SJSA1 (cell line): ENCODE results near the gene EVL. TPM values are rescaled to one million over a fixed set of nuclear protein-coding genes. Genes with fewer than 3 reads are reported as not detected.

Source experiments
- DNase-seq, 2 experiments: peaks; one replicate each; pipeline ENCODE4 v3.0.0-alpha.2; 2015 to 2020; ENCODE audit warnings: low spot score in 2 of 2, low read depth in 1 of 2
- H3K27ac ChIP-seq: fragments of 250-450 bp; sonication (Bioruptor Pico); 2 replicates; pipeline ENCODE4 v1.5.1; 2020; ENCODE audit warnings: mild to moderate bottlenecking, moderate library complexity
- H3K27me3 ChIP-seq: fragments of 250-450 bp; sonication (Bioruptor Pico); replicated peaks from 2 replicates; pipeline ENCODE4 v1.5.1; 2020; ENCODE audit warnings: mild to moderate bottlenecking, moderate library complexity
- H3K36me3 ChIP-seq: fragments of 250-450 bp; sonication (Bioruptor Pico); 2 replicates; pipeline ENCODE4 v1.5.1; 2020; ENCODE audit warnings: mild to moderate bottlenecking
- H3K4me1 ChIP-seq: fragments of 250-450 bp; sonication (Bioruptor Pico); replicated peaks from 2 replicates; pipeline ENCODE4 v1.6.1; 2021; ENCODE audit warnings: mild to moderate bottlenecking
- H3K4me3 ChIP-seq: fragments of 250-450 bp; sonication (Bioruptor Pico); 2 replicates; pipeline ENCODE4 v1.5.1; 2020; ENCODE audit warnings: mild to moderate bottlenecking
- H3K9me3 ChIP-seq: fragments of 250-450 bp; sonication (Bioruptor Pico); replicated peaks from 2 replicates; pipeline ENCODE4 v1.5.1; 2020; ENCODE audit warnings: mild to moderate bottlenecking
- total RNA-seq: library from RNA; depleted of rRNA; stranded (reverse); fragments of >200 nt; shearing (Covaris generic); gene quantifications from 2 replicates; pipeline ENCODE4 v1.2.3, GENCODE V29; 2014

EVL gene
- total RNA-seq, 1 experiment from 2014 or later: 10.8 TPM

DNA sequence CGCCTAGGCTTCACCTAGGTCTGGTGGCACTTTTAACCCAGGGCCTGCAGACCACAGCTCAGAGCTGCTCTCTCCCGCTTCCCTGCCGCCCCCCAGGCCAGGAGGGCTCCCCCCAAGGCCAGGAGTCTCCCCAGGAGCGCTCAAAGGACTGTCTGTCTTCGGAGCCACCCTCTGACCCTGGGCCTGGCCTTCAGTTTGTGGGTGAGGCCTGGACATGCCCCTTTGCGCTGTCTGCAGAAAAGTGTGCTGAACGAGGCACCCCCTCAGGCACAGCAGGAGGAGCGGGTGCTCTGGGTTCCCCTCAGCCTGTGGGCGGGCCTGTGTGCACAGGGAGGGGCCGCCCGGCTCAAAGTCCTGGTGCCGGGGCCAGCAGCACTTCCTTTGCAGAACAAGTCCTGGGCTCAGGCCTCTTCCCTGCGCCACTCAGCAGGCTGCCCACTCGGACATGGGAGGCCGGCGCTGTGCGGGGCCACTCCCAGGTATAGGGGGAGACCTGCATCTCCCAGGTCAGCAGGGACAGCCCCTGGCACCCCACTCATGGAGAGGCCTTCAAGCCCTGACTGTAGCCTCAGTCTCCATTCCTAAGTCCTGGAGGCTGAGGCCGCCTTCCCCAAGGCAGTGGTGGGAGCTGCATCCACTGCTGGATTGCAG, 79.9 kb downstream of the EVL start:
- H3K4me1 ChIP-seq: no peaks in the 10 kb centered on the region

DNA sequence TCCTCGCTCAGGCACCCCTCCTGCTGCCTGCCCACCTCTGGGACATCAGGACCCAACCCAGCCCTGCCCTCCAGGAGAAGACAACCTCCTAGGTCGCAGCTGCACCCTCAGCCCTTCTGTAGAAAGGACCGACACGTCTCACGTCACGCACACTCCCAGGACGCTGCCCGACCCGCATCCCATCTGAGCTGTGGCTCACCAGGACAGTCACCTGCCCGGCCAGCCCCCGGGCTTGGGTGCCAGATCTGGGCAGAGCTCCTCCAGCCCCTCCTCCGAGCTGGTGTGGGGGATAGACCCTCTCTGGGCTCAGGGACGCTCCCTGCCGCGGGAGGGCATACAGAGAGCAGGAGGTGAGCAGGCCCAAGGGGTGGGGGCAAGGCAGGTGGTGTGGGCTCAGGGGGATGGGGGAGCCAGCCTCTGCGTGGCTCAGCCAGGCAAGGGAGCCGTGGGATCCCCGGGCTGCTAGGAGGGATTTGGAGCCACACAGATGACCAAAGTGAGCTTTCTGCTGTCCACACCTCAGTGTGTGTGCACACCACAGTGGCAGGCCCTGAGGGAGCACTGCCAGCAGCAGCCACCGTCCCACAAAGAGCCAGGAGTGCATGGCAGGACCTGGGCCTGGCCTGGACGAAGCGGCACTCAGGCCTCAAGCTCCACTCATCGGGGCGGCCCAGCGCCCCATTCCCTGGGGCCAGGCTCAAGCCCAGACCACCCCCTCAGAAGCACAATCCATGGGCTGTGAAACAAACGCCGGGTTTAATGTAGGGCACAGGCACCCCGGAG, 80.7 kb downstream of the EVL start:
- Histone ChIP-seq H3K27me3 (no peaks in the 10 kb centered on the region), H3K9me3 (no peaks in the 10 kb centered on the region), H3K36me3 (no peaks in the 10 kb centered on the region), H3K4me3 (no peak overlapping the region), H3K27ac (no peak overlapping the region), H3K4me1 (no peaks in the 10 kb centered on the region)
- DNase-seq: no peak

More for the DNA sequence above, 79.9 kb downstream of the EVL start:
- H3K27me3 ChIP-seq: no peaks in the 10 kb centered on the region
- DNase-seq: no peak
- H3K9me3 ChIP-seq: no peaks in the 10 kb centered on the region
- H3K27ac ChIP-seq: no peak overlapping the region
- no peak overlapping the region for H3K4me3 ChIP-seq
- H3K36me3 ChIP-seq: no peaks in the 10 kb centered on the region

DNA sequence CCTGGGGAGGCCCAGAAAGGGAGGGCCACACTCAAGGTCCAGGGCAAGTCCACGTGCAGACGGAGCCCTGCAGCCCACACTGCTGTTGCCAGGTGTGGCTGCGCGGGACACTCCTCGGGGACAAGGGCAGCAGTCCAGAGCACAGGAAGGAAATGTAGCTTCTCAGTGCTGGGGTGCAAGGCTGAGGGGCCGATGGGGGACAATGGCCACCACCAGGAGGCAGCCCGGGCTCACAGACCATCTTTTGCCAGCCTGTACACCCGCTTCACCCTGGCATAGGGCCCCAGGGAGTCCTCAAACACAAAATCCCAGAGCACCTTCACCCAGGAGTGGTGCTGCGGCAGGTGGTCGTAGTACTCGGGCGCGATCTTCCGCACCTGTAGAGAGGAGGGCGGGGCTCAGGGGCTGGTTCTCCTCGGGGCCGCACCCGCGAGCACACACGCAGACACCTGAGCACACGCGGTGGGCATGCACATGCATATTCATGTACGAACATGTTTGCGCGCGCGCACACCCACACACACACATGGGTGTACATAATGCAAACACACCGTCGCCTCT, 81.4 kb downstream of the EVL start:
- H3K27ac ChIP-seq: no peak overlapping the region
- no peaks in the 10 kb centered on the region for H3K27me3 ChIP-seq
- H3K4me1 ChIP-seq: no peaks in the 10 kb centered on the region
- no peaks in the 10 kb centered on the region for H3K9me3 ChIP-seq
- no peaks in the 10 kb centered on the region for H3K36me3 ChIP-seq
- DNase-seq: no peak
- no peak overlapping the region for H3K4me3 ChIP-seq

DNA sequence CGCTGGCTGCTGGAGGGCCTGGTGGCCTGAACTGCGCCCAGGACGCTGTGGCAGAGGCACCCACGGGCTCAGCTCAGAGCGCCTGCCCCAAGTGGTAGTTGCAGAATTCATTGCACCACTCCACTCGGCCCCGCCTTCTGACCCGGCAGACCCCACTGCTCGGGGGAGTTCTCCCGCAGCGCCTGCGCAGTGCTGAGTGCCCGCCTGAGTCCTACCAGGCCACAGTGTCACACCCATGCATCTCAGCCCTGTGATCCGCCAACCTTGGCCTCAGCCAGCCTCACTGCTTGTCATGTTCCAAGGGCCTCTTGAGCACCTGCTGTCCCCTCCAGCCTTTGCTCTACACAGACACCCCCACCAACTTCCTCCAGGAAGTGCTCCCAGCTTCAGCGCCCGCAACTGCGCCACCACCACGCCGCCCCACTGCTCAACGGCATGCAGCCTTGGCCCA, 82.0 kb downstream of the EVL start:
- Histone ChIP-seq H3K9me3 (no peaks in the 10 kb centered on the region), H3K36me3 (no peaks in the 10 kb centered on the region), H3K27ac (no peak overlapping the region), H3K4me3 (no peak overlapping the region), H3K27me3 (no peaks in the 10 kb centered on the region), H3K4me1 (no peaks in the 10 kb centered on the region)
- DNase-seq: no peak

DNA sequence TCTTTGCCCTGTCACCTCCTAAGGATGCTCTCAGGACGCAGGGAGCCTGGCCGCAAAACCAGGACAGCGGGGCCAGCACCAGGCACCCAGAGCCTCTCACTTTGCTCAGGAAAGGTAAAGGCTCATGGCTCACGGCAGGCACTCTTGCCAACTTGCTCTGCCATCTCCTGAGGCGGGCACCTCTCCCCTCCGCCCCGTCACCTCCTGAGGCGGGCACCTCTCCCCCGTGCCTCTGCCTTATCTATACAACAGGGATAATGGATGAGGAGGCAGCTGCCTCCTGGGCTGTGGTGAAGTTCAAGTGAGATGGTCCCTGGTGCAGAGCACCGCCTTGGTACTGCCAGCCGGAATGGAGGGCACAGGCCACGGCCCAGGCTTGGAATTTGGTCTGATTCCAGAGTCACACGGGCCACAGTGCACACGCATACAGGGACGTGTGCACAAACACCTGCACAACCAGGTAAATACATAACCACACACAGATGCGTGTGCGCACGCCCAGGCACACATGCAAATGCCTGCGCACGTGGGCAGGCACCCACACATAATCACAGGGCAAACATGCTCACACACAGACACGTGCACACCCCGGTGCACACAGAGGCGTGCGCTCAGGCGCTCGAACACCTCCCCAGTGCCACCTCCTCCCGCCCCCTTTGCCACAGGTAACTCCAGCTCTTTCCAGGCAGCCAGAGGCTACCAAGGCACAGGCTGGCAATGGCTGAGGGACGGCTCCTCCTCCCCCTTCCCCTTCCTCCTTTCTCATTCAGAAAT, 82.7 kb downstream of the EVL start:
- Histone ChIP-seq H3K27me3 (no peaks in the 10 kb centered on the region), H3K4me1 (no peaks in the 10 kb centered on the region)
- DNase-seq: no peak

DNA sequence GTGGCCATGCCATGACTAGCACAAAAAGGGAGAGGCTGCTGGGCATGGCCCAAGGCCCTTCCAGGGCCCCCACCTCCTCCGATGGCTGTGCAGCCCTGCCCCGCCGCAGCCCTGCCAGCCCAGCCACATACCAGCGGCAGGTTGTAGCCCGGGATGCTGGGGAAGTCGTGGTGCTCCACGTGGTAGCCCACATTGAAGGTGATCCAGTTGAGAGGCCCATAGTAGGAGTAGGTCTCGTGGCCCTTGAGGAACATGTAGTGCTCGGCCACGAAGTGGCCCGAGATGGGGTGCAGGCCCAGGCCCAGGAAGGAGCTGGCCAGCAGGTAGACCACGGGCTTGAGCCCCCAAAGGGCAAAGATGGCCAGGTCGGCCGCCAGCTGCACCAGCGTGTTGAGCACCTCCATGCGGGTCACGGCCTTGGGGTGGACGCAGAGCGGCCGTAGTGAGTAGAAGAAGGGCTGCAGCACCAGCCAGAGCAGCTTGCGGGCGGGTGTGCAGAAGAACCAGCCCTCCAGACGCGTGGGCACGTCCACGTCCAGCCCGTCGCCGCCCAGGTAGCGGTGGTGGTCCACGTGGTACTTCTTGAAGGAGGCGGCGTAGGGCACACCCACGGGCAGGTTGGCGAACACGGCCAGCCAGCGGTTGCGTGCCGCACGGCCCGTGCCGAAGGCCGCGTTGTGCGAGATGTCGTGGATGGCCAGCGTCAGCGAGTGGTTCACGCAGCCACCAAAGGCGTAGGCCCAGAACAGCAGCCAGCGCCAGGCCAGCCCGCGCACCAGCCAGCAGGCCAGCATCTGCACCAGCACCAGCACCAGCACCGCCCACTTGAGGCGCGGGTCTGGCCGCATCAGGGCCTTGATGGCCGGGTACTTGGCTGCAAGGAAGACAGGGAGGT, 83.9 kb downstream of the EVL start:
- H3K4me3 ChIP-seq: no peak overlapping the region
- H3K4me1 ChIP-seq: no peaks in the 10 kb centered on the region
- no peaks in the 10 kb centered on the region for H3K9me3 ChIP-seq
- DNase-seq: no peak
- H3K36me3 ChIP-seq: no peaks in the 10 kb centered on the region
- H3K27me3 ChIP-seq: no peaks in the 10 kb centered on the region
- H3K27ac ChIP-seq: no peak overlapping the region

More for the DNA sequence above, 82.7 kb downstream of the EVL start:
- no peaks in the 10 kb centered on the region for H3K36me3 ChIP-seq
- H3K9me3 ChIP-seq: no peaks in the 10 kb centered on the region
- H3K27ac ChIP-seq: no peak overlapping the region
- no peak overlapping the region for H3K4me3 ChIP-seq

DNA sequence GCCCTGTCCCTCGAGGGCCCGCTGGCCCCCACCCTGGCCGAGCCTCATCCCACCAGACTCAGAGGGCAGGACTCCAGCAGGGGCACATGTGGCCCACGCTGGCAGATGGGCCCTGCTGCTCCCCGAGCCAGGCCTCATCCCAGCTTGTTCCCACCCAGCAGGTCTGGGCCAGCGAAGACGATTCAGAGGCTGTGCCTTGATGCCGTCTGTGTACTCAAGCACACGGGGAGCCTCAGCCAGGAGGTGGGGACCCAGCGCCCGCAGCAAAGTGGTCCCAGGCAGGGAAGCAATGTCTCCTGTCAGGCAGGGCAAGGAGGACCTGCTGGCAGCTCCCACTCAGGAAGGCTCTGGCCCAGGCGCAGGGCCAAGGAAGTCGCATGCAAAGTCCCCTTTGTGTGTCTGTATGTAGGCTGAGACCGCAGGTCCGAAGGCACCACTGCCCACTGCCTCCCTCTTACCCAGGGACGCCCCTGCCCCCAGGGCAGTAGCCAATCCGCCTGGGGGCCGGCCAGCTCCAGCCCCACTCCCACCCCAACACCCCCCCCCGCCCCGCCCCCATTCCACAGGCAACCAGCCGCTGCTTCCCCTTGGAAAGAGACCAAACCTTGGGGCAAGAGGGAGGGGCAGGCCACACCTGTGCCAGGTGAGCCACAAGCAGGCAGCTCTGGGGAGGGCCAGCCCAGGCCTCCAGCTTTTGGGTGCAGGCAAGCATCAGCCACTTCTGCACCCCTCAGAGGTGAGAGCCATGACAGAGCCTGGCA, 84.8 kb downstream of the EVL start:
- Histone ChIP-seq H3K4me3 (no peak overlapping the region), H3K36me3 (no peaks in the 10 kb centered on the region), H3K4me1 (no peaks in the 10 kb centered on the region), H3K27me3 (no peaks in the 10 kb centered on the region), H3K27ac (no peak overlapping the region), H3K9me3 (peaks cover 5% of the 10 kb centered on the region; the same call in 1 of the 2 replicates)
- no peak for DNase-seq

DNA sequence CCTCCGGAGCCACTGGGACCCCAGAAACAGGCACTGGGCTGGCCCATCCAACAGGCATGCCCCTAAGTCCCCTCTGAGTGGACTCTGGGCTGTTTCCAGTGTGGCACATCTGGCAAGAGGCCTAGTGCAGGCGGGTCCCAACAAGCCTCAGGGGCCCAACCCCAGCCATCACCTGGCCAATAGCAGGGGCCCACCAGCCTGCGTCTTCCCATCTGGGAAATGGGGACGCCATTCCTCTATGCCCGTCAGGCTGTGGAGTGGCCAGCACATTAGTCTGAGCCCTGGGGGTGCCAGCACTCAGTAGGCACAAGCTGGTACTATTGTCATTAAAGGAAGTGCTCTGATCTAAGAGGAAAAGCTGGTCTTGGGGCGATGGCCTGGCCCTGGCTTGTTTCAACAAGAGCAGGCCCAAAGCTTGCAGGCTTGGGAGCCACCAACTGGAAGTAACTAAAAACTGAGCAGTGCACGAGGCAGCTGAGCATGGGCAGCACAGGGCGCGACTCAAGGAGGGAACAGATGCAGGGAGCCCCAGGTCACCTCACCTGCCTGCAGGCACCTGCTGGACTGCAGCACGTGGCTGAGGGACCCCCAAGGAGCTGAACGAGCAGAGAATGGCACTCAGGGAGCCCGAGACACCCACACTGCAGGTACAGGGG, 85.8 kb downstream of the EVL start:
- Histone ChIP-seq H3K4me3 (no peak overlapping the region), H3K27me3 (no peaks in the 10 kb centered on the region), H3K9me3 (peaks cover 5% of the 10 kb centered on the region; the same call in 1 of the 2 replicates), H3K36me3 (no peaks in the 10 kb centered on the region), H3K4me1 (no peaks in the 10 kb centered on the region), H3K27ac (no peak overlapping the region)
- DNase-seq: no peak

DNA sequence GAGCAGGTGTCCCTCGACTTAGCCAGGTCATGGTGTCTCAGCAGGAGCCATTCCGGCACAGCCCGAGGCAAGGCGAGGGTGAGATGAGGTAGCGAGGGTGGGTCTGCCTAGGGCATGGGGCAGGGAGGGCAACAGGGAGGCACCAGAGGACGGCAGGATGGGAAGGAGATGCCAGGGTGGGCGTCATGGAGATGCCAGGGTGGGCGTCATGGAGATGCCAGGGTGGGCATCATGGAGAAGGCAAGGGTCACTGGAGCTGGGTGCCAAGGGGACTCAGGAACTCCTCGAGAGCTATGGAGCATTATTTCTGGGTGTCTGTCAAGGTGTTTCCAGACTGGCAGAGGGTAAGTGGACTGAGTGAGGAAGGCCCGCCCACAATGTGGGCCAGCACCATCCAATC, 86.9 kb downstream of the EVL start:
- Histone ChIP-seq H3K36me3 (no peaks in the 10 kb centered on the region), H3K4me1 (no peaks in the 10 kb centered on the region), H3K27ac (no peak overlapping the region), H3K4me3 (no peak overlapping the region), H3K9me3 (peaks cover 5% of the 10 kb centered on the region; the same call in 1 of the 2 replicates), H3K27me3 (no peaks in the 10 kb centered on the region)
- no peak for DNase-seq

DNA sequence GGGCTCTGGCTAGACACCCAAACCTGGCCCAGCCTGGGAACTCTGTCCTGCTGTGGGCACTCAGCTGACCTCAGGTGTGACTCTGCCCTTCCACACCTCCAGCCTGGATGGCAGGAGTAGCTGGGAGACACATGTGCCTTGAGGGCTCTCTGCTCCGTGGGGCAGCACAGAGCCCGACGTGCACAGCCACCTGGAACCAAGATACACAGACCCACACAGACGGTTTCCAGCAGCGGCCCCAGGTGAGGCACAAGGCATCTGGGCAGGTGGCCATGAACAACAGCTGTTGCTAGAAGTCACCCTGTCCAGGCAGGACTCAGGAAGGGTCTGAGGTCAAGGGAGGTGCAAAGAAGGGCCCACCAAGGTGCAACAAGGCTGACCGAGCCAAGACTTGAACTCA, 88.3 kb downstream of the EVL start:
- DNase-seq: no peak
- H3K27me3 ChIP-seq: peaks cover 4% of the 10 kb centered on the region; the same call in 1 of the 2 replicates

DNA sequence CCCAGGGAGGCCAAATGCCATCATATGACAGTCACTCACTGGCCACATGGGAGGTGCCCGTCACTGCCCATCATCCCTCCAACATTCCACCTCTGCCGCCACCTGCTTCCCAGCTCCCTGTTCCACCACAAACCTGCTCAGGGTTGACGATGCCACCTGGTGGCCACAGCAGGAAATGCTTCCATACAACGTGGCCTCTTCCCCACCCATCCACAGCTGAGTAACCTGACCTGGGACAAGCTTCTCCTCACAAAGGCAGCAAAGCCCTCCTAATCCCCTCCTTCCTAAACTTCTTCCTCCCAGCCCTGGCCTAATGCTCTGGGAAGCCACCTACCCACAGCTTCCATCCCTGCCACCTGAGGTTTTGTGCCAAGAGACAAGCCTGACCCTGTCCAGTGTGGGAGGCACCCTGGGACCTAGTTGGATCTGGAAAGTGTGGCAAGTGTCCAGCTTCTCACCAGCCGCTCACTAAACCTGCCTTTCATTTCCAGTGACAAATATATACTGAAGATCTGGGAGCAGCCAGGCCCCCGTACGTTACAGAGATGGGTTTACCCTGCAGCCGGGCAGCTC, 89.9 kb downstream of the EVL start:
- no peak for DNase-seq
- H3K36me3 ChIP-seq: no peaks in the 10 kb centered on the region
- H3K4me1 ChIP-seq: peaks cover 4% of the 10 kb centered on the region; the same call in 1 of the 2 replicates
- H3K9me3 ChIP-seq: peaks cover 5% of the 10 kb centered on the region; the same call in 1 of the 2 replicates
- H3K27me3 ChIP-seq: peaks cover 17% of the 10 kb centered on the region
- no peak overlapping the region for H3K27ac ChIP-seq
- no peak overlapping the region for H3K4me3 ChIP-seq

More for the DNA sequence above, 88.3 kb downstream of the EVL start:
- H3K36me3 ChIP-seq: no peaks in the 10 kb centered on the region
- peaks cover 5% of the 10 kb centered on the region; the same call in 1 of the 2 replicates for H3K9me3 ChIP-seq
- H3K27ac ChIP-seq: no peak overlapping the region
- no peak overlapping the region for H3K4me3 ChIP-seq
- H3K4me1 ChIP-seq: no peaks in the 10 kb centered on the region
